GM18499 (cell line): ENCODE results near the gene STPG3.

Experiments
- ATAC-seq: cut with Tn5 transposase; IDR thresholded peaks from one replicate; pipeline ENCODE4 v1.9.1; 2021; ENCODE audit warnings: moderate number of reproducible peaks; ENCODE audit not compliant: insufficient read depth, unreplicated experiment

The STPG3 gene

DNA sequence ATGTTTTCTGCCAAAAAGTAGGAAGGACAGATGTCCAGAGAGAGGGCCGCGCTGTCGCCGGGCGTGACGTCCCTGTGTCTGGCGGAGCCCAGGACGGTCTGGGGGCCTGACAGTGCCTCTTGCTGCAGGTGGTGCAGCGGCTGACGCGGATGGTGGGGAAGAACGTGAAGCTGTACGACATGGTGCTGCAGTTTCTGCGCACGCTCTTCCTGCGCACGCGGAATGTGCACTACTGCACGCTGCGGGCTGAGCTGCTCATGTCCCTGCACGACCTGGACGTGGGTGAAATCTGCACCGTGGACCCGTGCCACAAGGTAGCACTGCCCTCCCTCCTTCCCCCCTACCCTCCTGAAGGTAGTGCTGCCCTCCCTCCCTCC is 11.8 kb downstream of the STPG3 start:
- ATAC-seq, result no peak

GRCh38 chr9:137263506-137263905 is 12.4 kb downstream of the STPG3 start:
- no peak for ATAC-seq

- ATAC-seq, result no peak
These were observed 13.0 kb downstream of the STPG3 start for GRCh38 chr9:137264067-137264466.

GRCh38 chr9:137265496-137266161 is 14.5 kb downstream of the STPG3 start:
- no peak for ATAC-seq

GRCh38 chr9:137266162-137266527 is 15.1 kb downstream of the STPG3 start:
- ATAC-seq, result no peak

- ATAC-seq, result no peak
These were observed 15.7 kb downstream of the STPG3 start for GRCh38 chr9:137266585-137267453.

DNA sequence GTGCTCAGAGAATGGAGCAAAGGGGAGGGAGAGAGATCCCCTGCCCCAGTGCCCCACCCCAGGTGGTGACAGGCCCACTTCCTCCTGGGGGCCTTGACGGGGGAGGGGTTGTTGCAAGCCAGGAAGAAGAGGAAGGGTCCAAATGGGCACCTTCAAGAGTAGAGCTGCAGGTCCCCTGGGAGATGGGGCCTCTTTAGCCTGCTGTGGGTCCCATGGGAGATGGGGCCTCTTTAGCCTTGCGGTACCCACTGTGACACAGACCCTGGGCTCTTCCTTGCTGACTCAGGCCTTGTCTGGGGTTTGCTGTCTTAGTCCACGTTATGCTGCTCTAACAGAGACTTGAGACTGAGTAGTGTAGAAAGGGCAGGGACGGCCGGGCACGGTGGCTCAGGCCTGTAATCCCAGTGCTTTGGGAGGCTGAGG is 16.9 kb downstream of the STPG3 start:
- no peak for ATAC-seq

GRCh38 chr9:137268538-137269201 is 17.6 kb downstream of the STPG3 start:
- ATAC-seq, result no peak

- no peak for ATAC-seq
These were observed 18.2 kb downstream of the STPG3 start for GRCh38 chr9:137269231-137269772.

GRCh38 chr9:137270929-137271695 is 20.0 kb downstream of the STPG3 start:
- ATAC-seq, result no peak

- ATAC-seq, result no peak
These were observed 20.6 kb downstream of the STPG3 start for GRCh38 chr9:137271696-137272076.

- ATAC-seq, result no peak
These were observed 21.4 kb downstream of the STPG3 start for GRCh38 chr9:137272241-137273094.

- ATAC-seq, result no peak
These were observed 22.0 kb downstream of the STPG3 start for GRCh38 chr9:137273095-137273490.

- no peak for ATAC-seq
These were observed 22.7 kb downstream of the STPG3 start for GRCh38 chr9:137273611-137274320.

- no peak for ATAC-seq
These were observed 24.1 kb downstream of the STPG3 start for GRCh38 chr9:137275203-137275587.

- no peak for ATAC-seq
These were observed 24.7 kb downstream of the STPG3 start for GRCh38 chr9:137275588-137276472.

- no peak for ATAC-seq
These were observed 25.6 kb downstream of the STPG3 start for GRCh38 chr9:137276473-137277328.
